RPMI7951 (cell line): ENCODE data around the gene MMP14. TPM values are rescaled to one million over a fixed set of nuclear protein-coding genes. Genes with fewer than 3 reads are reported as not detected.
"Not testable (repeated sequence)": the region's sequence is repeated elsewhere in the genome, so short reads cannot be mapped to it uniquely, and the experiment has no call there.

Source experiments
- DNase-seq: peaks from one replicate; pipeline ENCODE4 v3.0.0-alpha.2; 2012; ENCODE audit warnings: low read depth
- total RNA-seq: library from RNA; depleted of rRNA; stranded (reverse); fragments of >200 nt; shearing (Covaris generic); gene quantifications from 2 replicates; pipeline ENCODE4 v1.2.3, GENCODE V29; 2014

Gene MMP14
- total RNA-seq, 1 experiment from 2014 or later: 718 TPM

DNA sequence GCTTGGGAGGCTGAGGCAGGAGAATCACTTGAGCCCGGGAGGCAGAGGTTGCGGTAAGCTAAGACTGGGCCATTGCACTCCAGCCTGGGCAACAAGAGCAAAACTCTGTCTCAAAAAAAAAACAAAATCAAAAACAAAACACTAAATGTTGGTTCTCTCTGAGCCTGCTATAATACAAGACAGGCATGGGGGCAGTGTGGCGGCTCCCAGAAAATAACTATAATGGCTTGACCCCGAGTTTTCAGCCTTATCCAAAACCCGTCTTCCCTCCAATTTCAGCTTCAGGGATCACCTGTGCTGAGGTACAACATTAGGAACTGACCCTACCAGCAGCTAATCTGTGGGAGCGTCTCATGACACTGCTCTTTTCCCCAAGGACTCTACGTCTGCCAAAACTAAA is 22.0 kb upstream of the MMP14 start:
- DNase-seq: no peak

DNA sequence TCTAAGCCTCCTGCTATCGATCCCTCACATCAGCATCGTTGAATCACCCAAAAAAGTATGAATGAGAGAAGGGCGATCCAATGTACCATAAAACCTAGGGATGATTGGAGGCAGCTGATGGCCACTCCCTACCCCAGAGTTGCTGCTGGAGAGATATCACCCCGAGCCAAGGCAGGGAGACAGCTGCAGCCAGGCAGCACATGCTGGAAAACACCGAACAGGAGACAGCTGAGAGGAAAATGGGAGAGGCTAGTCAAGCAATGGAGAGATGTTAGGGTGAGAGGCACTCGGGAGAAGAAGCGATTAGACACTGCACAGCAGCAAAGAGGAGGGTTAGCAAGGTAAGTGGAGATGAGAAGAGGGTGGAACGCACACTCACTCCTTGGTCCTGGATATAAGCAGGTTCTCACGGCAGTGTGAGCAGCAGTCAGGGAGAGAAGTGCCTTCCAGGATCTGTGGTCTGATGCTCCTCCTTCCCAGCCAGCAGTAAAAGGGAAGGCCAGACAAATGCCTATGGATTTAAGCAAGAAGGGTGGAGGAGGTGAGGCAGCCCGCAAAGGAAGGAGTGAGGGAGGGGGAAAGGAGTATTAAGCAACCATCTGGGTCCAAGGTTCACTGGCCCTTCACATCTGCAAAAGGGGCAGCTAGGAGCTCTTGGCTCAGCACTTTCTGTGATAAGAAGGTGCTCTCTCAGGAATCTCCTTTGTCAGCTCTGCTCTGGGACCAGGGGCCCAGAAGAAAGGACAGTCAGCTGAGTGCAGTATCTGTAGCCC is 21.3 kb upstream of the MMP14 start, which contains the start of gene SLC7A7:
SLC7A7 (minus strand) TSS at position 495 of the 773 bp plus-strand sequence. CDS start 2,037 bp downstream, outside the sequence.
- DNase-seq: no peak

DNA sequence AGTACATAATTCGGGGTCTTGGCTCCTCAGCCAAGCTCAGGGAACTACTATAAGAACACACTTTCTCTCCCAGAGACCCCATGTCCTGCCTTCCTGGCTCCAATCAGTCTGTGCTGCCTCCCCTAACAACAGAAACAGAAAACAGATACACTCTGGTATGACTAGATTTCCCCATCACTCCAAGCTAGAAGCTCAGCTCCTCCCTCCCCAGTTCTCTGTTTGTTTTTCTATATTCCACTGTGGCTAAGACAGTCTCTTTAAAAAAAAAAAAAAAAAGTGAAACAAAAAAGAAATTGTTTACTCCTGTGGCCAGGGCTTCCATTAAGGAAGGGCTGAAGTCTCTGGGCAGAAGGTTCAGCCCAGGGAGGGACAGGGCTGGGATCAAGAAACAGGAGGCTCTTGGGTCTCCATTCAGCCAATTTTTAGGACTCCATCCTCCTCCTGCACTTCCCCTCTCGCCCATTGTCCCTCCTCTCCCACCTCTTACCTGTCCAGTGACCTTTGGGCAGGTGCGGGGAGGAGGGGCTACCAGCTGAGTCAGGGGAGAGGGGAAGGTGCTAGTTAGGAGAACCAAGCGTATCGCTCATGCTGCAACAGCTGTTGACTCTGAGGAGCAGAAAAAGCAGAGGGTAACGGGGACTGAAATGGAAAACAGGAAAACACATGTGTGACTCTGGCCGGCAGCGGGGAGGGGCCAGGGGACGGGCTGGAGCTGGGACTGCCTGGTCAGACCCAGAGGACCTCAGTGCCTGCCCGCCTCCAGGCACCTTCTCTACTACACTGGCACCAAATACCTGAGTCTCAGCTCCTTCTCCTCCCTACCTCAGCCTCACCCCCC is 17.0 kb upstream of the MMP14 start:
- peak; percentile 44 for DNase-seq

DNA sequence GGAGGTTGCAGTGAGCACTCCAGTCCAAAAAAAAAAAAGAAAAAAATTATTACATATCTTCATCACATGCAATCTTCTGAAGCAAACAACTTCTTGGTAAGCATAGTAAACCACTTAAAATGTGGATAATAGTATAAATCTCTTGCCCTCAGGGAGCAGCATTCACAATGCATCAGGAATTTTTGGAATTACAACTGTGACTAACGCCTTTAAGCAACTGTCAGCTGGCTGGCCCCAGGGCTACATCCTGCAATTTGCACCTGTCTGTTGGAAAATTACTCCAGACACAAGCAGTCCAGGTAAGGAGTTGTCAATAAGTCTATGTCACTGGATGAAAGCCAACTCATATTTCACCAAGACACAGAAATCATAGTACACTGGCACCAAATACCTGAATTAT is 15.7 kb upstream of the MMP14 start:
- peak; percentile 43 for DNase-seq

GRCh38 chr14:22821193-22822015 is 15.0 kb upstream of the MMP14 start:
- no peak for DNase-seq

- no peak for DNase-seq
Measured at GRCh38 chr14:22822016-22822570, 14.3 kb upstream of the MMP14 start.

- peak; percentile 84 for DNase-seq
Measured at GRCh38 chr14:22822571-22823098, 13.8 kb upstream of the MMP14 start.

DNA sequence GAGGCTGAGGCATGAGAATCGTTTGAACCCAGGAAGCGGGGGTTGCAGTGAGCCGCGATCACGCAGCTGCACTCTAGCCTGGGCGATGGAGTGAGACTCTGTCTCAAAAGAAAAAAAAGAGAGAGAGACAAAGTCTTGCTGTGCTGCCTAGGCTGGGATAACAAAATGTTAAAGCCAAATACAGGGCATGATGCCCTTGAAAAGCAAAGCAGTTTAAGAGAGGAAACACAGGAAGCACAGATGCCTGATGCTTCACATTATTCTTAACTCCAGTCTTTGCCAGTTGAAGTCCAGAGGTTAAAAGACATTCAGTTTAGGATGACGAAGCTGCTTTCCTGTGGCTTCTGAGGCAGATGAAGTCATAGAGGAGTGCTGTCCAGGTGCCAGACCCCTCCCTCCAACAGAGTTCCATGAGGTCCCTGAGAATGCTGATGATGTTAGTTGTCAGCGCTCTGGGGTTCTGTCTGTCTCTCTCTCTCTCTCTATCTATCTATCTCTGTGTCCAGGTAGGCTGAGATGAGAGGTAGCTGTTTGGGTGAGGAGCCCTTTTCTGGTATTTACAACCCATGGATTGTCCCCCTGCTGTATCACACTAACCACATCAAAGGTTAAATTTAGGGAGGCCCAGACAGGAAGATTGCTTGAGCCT is 11.6 kb upstream of the MMP14 start:
- DNase-seq: peak; percentile 94

- DNase-seq: not testable (repeated sequence)
Measured at GRCh38 chr14:22829076-22829660, 7.2 kb upstream of the MMP14 start.

GRCh38 chr14:22829661-22830442 is 6.5 kb upstream of the MMP14 start, which contains the start of gene MRPL52:
MRPL52 (plus strand) TSS chr14:22829887; CDS start chr14:22829913, 26 bp downstream.
- DNase-seq: peak; percentile 85

DNA sequence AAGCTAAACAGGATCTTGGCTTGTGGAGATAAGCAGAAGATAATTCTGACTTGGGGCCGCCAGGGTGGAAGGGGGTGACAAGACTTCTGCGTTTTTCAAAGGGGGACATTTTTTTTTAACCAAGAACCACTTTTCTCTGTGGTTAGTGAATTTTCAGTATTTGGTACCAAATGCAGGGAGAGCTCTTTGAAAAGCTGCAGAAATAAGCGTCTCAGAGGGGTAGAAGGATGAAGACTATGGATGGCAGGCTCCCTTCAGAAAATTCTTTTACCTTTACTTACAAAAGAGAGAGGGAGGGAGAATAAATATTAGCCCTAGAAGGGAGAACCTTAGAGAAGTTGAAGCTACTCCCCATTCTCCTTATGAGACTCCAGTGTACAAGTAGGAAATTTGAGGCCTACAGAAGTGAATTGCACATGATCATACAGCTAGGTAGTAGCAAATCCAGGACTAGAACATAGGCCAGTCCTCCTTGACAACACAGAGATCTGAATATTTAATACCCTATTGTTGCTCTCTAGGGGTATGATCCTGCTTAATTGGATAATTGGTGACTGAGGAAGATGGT is 5.9 kb upstream of the MMP14 start:
- DNase-seq: no peak

DNA sequence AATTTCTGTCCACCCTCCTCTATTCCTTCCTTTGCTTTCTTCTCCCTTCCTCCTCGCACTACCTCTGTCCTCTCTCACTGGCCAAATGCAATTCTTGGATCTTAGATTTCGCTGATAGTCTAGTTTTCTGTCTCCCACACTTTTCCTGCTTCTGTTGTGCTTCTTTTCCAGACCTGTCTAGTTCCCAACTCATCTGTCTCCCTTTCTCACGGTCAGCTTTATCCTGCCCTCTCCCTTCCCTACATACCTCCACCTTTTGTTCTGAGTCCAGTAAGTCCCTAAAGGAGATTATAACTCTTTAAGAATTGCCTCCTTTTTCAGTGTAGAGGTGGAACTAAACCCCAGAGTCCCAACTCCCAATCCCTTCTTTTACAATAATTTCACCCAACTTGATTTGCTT is 880 bp upstream of the MMP14 start:
- DNase-seq: no peak

DNA sequence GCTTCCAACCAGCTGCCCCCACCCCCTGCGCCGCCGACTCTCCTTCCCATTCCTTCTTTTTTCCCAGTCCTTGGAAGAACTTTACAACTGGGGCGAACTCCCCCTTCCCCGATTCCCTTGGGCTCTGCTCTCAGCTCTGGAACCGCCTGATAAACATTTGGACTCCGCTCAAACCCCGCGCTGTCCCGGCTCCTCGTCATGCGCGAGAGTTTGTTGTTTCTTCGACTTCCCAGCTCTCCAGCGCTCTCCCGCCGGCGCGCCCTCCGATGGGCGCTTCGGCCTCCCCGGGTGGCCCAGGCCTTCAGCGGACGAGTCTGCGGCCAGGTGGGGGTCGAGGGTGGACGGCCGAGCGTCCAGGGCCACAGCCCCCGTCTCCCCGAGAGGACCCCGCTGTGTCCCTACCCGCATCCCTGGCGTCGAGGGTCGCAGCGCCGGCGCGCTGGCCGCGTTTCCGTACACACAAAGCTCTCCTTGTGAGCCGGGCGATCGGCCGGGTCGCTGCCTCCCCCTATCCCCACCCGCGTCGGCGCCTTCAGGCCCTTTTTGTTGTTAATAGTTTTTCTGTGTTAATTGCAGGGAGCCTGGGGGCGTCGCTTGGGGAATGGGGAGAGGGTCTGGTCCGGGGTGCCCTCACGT is 847 bp downstream of the MMP14 start:
- DNase-seq: no peak

DNA sequence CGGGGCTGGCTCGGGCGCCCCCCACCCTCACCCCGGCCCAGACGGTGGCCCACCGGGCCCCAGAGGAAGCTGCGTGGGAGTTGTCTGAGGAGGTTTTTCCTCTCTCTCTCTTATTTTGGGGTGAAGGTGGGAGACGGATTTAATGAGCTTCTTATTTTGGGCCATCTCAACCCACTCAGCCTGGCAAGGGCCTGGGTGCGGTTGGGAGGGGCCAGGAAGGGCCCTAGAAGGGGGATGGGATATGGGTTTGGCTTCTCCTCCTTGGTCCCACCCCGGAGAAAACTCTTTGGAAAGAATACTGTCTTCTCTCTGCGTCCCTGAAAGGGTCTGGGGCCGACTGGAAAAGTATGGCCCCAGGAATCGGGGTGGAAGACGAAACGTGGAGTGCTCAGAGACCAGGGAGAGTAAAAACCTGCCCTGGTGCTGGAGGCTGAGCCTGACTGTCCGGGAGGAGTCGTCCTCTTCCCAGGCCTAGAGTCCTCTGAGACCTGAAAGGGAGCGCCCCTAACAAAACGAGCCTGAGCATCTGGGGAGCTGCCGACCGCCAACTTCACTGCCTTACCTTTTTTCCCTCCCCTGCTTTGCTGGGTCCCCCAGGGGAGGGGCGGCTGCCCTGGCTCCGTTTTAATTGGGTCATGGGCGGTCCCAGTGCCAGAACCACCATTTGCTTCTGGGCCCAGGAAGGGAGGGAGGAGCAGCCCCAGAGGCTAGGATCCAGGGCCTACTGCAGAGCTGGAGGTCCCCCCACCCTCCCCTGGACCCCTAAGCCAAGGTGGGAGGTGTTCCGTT is 1.6 kb downstream of the MMP14 start:
- peak; percentile 65 for DNase-seq

GRCh38 chr14:22838631-22839041 is 2.3 kb downstream of the MMP14 start:
- DNase-seq: peak; percentile 91

GRCh38 chr14:22839159-22839779 is 2.9 kb downstream of the MMP14 start:
- DNase-seq: peak; percentile 47

- no peak for DNase-seq
Measured at GRCh38 chr14:22841311-22841710, 4.9 kb downstream of the MMP14 start.
